CD4-positive, alpha-beta T cell treated with Interleukin-15 for 4 hours (primary cell): ENCODE measurements around the gene IRAG1.
"Not testable (repeated sequence)": the region's sequence is repeated elsewhere in the genome, so short reads cannot be mapped to it uniquely, and the experiment has no call there.

Experiments used
- DNase-seq: peaks from one replicate; pipeline ENCODE4 v3.0.0-alpha.2; 2020; ENCODE audit warnings: low spot score

IRAG1 gene

DNA sequence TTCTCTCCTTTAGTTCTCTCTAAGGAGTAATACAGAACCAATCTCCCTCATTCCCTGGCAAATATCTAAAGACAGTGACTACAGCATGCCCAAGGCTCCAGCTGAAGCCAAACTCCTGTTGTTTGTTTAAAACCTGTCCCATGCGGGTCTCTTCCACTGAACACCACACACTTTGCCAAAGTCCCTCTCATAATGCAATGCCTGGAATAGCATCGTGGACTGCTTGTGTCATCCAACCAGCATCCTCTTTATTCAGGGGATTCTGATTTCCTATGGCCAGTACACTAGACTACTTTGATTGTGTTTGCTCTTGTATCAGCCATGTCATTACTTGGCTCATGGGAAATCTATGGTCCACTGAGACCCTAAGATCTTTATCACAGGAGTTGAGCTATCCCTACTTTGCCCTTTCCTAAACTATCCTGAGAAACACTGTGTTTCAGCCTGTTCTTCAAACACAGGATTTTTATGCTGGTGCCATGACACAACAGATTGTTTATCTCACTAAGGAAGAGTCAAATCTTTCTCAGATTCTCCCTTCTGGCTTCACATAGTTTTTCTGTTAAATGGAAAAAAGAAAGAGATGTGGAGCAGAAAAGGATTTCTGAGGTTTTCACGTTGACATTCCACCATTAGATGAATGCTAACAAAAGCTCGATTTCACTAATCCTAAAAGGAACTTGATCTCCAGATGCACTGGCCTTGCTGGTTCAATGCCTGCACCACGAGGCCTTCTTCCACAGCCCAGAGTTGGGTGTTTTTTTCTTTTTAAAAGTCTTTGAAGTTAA, 15.9 kb upstream of the IRAG1 start:
- no peak for DNase-seq

DNA sequence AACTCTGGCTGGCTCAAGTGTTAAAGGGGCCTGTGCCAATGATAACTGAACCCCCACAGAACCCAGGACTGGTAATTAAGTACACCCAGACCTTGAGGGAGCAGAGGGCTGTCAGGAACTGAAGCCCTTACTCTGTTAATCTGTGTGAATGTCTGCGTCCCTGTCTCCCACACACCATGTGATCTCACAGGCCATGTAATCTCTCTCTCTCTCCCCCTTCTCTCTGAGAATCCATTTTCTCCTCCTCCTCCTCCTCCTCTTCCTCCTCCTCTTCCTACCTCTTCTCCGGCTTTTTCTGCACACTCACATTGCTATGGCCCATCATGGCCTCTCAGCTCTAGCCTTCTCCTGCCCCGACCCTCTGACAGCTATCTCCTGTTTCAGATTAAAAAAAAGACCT, 14.6 kb upstream of the IRAG1 start:
- DNase-seq, result no peak

DNA sequence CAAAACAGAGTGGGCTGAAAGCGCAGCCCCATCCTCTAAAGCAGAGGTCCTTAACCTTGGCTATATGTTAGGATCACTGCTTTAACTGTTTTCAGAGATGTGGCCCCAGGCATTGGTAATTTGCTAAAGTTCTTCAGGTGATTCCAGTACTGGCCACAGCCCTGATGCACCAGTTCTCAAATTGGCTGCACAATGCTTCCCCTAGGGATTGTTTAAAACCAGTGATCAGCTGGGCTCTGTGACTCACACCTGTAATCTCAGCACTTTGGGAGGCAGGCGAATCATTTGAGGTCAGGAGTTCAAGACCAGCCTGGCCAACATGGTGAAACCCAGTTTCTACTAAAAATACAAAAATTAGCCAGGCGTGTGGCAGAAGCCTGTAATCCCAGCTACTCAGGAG, 8.4 kb upstream of the IRAG1 start:
- no peak for DNase-seq

DNA sequence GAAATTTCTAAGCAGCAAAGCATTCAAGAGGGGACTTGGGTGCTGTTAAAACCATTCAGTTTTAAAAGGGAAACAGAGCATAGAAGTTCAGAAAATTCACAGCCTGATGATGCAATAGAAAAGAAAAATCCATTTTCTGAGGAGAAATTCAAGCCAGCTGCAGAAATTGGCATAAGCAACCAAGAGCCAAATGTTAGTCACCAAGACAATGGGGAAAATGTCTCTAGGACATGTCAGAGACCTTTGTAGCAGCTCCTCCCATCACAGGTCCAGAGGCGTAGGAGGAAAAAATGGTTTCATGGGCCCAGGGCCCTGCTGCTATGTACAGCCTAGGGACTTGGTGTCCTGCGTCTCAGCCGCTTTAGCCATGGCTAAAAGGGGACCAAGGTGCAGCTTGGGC, 5.5 kb upstream of the IRAG1 start:
- no peak for DNase-seq

DNA sequence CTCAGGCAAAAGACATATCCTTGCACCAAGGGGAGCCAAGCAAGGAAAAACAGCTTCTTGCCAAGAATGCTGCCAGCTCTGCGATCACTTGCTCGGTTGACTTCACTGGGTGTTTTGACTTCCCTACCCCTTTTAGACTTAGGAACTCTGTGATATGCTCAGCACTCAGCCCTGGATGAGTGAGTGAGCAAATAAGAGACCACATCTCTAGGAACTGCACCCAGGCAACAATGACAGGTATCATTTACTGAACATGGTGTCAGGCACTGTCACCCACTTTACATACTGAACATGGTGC, 3.7 kb upstream of the IRAG1 start:
- DNase-seq, result no peak

DNA sequence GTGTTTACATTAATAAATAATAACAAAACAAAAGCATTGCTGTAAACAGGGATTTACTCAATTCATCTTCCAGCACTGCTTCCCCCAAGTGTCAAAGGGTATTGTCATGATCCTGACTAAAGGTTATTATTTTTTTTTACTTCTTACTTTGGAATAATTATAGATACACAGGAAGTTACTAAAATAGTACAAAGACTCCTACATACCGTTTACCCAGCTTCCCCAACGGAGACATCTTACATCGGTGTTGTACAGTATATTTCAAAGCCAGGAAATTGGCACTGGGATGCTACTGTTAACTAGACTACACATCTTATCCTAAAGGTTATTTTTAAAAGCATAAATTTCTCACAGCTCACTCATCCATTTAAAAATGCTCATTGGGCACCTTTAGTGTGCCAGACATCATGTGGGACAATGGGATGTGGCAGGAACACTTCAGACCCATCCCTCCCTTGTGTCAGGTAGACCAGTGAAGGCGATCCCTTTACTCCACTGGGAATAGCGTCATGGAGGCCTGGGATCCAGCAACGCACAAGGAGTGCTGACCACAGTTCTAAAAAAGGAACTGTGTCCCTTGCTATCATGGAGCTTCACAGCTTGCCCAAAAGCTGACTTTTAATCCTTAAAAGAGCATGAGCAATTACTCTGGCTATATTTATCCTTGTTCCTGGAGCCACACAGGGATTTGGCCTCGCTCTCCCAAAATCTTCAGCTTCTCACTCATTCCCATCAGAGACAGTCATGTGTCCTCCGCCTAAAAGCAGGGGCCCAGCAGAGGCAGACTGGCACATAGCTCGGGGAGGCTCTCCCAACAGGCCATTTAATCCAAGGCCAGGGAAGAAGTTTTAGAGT, 3.1 kb upstream of the IRAG1 start:
- DNase-seq, result no peak

DNA sequence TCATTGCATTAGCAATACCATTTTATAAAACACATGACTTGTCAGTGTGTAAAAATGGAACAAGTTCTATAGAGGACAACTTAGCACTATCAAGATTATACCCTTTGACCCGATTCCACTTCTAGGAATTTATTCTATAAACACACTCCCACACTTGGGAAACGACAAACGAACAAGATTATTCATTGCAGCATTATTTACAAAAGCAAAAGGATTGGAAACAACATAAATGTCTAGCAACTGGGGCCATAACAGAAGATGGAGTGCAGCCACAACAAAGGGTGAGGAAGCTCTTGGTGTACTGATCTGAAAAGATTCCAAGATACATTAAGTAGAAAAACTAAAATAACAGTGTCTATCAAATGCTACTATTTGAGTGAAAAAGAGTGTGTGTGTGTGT, 2.3 kb upstream of the IRAG1 start:
- DNase-seq, result no peak

DNA sequence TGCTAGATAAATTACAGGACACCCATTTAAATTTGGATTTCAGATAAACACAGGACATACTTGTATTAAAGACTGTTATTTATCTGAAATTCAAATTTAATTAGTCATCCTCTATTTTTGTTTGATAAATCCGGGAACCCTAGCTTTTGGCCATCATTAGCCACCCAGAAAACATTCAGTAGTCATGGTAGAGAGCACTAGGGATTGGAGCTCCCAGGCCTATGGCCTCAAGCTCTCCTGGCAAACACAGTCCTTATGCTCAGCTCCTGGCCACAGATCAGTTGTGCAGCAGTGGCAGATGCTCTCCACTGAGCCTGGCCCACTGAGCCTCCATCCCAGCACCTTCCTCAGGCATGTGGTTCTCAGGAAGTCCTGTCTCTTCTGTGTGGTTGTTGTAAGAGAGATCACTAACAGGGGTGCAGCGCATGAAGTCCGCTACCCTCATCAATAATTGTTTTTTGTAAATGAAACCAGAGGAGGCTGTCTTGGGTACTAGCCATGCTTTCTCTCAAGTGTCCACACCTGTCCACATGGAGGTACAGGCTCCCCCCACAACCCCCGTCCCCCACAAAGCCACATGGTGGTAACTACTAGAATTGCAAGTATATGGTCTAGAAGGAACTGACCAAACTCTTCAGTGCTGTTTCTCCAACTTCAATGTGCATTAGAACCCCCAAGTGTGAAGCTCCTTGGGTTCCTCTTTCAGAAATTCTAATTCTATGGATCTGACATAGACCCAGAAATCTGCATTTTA, 1.1 kb upstream of the IRAG1 start:
- no peak for DNase-seq

DNA sequence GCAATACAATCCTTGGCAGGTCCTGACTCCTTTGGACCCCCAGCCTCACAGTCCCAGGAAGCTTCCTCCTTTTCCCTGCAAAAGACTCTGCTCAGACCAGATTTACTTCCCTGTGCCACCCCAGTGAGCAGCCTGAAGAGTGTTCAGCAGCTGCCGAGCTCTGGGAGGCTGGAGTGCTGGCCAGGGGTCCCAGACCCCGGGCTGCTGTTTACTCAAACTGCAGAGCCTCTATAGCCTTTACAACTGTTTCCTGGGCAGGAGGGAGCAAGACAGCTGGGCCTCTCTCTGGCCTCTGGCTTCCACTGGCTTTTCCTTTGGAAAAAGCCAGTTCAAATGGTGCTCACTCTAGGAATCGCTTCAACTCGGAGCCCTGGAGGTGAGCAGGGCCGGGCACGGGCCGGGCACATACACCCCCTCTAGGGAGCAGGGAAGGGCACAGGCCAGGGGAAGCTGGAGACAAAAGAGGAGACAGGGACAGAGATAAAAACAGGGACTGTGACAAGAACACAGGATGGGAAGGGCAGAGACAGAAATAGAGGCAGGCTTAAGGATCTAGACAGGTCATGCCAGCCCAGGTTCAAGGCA, 932 bp downstream of the IRAG1 start:
- no peak for DNase-seq

DNA sequence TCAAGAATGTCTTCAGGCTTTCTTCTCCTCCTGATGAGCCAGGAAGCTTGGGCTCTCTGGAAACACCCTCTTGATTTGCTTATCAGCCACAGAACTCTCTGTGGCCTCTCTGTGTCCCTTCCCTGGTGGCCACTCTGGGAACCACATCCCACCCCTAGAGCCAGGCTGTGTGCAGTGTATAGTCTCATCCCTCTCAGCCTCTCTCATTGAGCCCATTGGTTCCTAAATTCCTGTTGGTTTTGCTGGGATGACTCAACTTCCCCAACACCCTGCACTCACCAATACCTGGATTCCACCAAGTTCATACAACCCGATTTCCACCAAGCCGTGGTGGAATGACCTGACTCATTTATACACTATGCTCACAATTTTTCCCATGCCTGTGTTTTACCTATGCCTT, 5.2 kb downstream of the IRAG1 start:
- no peak for DNase-seq

DNA sequence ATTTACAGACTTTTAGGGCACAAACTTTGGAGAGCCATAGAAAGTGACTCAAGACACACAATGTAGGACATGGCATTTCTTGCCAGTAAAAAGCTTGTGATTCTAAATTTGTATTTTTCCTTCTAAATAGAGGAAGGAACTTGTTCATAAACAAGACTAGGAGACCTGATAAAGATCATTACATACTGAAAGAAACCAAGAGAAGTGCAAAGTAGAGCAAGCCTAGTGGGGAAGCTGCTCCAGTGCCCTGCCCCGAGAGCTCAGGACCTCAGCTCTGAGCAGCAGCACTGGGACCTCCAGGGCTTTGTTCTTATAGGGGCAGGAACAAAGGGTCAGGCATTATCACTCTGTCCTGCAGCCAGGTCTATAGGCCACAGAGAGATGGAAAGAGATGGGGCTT, 7.2 kb downstream of the IRAG1 start:
- DNase-seq, result no peak

DNA sequence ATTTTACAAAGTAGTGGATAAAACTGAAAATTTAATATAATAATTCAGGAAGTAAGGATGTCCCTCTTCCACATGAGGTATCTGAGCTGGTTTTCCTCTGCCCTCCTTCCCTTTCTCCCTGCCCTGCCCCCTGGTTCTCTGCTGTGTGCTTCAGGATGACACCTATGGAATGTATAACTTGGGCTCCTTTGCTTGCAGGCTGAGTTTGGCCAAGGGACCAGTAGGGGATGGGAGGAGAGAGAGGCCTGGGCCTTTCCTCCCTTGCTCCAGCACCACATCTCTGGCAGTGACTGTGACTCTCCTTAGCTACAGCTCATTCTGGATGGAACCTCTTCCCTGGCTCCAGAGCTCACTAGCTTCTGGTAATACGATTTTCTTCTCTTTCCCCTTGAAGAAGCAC, 10.1 kb downstream of the IRAG1 start:
- no peak for DNase-seq

DNA sequence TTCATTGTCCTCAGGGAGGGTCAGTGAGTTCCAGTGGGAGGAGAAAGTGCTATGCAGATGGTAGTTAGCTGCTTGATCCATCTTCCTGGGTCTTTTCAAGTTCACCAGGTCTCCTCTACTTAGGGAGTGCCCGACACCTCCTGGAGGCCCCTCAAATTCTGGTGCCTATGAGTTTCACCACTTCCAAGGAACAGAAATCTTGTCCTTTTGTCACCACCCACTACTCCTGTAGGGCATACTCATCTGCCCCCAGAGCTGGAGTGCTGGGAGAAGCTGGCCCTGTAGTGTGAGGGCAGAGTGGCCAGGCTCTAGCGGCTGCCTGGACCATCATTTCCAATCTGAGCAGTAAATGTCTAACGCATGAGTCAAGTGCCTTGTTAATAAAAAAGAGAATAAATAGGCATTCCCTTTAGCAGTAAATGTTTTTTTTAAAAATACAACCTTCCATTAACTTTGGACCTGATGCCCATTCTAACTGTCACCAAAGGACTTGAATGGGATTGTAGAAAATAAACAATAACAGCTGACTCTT, 12.5 kb downstream of the IRAG1 start:
- no peak for DNase-seq

DNA sequence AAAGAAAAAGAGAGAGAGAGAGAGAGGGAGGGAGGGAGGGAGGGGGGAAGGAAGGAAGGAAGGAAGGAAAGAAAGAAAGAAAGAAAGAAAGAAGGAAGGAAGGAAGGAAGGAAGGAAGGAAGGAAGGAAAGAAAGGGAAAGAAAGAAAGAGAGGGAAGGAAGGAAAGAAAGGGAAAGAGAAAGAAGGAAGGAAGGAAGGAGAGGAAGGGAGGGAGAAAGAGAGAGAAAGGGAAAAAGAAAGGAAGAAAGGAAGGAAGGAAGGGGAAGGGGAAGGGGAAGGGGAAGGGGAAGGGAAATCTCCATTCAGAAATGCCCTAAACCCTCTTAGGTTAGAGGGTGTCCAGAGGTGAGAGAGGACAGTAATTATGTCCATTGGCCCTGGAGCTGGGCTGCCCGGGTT, 13.3 kb downstream of the IRAG1 start:
- not testable (repeated sequence) for DNase-seq

DNA sequence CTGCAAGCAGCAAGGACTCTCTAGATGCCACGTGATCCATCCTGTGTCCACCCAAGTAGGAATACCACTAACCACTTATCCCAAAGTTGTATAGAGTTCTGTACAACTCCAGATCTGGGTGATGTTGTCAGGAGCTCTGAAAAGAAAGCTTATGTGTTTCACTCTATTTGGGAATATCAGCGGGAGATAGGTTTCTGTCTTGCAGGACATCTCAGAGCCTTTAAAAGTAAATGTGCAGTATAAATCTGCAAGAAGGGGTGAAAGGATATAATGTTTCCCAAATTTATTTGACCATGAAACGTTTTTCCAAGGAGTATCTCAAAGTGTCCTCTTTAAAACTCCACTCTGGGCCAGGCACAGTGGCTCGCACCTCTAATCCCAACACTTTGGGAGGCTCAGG, 13.9 kb downstream of the IRAG1 start:
- no peak for DNase-seq

DNA sequence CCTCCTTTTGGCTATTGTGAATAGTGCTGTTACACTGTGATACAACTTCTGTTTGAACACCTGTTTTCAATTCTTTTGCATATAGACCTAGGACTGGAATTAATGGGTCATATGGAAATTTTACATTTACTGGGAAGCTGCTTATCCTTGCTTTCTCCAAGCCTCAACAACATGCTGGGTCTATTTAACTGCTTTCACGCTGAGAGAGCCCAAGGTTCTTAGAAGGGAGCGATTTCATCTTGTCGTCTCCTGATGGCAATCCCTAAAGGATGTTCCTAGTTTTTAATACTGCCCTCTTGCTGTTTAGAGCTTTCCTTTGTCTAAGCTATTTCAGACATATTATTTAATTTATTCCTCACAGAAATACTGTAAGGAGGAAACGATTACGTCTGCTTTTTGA, 15.5 kb downstream of the IRAG1 start:
- DNase-seq, result no peak

DNA sequence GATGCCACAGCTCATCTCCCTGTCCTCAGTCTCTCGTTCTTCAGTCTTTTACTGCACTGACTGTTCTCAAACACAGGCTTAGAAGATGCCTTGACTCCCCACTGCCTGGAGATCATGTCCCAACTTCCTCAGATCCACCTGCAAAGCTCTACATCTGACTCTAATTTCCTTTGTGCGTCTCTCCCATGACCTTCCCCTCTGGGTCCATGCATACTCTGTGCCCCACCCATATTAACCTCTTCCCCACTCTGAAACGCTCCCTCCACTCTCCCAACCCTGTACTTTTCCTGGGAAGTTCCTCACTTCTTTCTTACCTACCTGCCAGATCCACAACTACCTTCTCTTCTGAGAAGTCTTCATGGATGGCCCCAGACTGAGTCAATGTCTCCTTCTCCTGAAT, 16.6 kb downstream of the IRAG1 start:
- no peak for DNase-seq

DNA sequence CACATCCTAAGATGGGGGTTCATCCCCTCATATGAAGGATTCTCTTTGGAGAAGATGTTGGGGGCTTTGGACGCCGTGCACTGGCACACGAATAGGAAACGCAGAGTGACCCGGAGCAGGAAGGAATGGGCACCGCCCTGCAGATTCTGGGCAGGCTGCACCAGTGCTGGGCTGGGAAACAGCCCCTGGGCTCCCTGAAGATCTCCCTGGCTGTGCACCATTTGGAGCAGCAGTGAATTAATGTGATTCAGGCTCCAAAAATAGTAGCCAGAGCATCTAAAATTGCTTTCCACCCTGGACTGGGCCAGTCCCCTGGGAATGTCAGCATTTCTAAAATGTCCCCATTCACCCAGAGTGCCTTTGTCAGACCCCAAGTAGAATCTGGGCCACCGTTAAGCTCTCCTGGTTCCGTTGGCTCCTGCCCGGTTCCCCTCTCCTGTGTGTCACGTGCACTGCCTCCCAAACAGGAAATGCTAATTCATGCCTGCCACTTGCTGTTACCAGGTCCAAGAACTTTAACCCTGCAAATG, 18.6 kb downstream of the IRAG1 start:
- no peak for DNase-seq

DNA sequence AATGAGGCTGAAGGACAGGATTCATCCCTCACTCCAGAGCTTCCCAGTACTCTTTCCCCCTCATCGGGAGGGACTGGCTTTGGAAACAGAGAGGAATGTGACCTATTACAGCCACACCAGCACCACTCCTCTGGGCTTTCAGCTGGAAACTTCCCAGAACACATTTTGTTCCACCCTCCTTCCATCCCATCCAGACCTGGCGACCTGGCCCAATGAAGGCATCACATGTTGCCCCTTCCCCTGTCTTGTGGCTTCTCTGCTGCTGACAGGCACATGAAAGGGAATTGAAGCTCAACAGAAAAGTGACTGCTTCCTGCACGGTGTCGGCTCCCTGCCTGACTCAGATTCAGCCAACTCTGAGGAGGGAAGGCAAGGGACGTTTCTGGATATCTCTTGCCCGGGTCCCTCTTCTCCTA, 19.1 kb downstream of the IRAG1 start:
- no peak for DNase-seq

DNA sequence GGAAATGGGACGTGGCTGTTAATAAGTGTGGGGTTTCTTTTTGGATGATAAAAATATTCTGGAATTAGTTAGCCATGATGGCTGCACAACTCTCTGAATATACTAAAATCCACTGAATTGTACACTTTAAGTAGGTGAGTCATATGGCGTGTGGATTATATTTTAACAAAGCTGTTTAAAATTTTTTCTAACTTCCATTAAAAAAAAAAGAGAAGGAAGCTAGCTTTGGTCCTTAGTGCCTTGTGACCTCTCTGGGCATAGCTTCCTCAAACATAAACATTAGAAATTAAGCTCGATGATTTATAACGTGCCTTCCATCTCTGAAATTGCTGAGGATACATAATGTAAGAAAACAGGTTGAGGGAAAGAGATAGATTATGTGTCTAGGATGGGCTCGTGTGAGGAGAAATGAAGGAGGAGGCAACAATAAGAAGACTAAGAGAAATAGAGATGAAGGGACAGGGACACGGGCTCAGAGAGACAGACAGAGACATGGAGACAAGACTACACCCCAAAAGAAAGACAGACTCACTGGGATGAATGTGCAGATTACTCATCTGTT, 20.0 kb downstream of the IRAG1 start:
- DNase-seq, result no peak

DNA sequence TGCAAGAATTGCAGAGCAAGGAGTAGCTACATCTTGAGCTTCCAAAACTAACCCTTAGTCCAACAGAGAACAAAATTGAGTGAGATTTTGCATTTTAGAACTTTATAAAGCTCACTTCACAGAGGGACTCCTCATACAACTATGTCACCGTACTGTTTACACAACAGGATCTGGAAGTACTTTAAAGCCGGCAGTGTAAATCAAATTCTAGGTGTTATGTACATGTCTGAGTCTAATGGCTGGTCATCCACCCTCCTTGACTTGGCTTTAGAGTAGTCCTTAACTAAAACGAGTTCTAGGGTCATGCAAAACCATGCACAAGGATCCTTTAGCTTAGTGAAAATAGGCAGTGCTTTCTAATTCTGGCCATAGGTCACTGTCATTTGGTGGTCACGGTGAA, 23.5 kb downstream of the IRAG1 start:
- no peak for DNase-seq
